T-helper 1 cell treated with Interleukin-12 subunit alpha and Interleukin-12 subunit beta and Interleukin-4 antibody, amounts not matched to agents 30 ng/mL and 1 ng/mL, for 36 hours (primary cell): ENCODE data around the gene MTFR1L. TPM values are rescaled to one million over a fixed set of nuclear protein-coding genes. Genes with fewer than 3 reads are reported as not detected.

ENCODE experiments used
- intact Hi-C: fragments of 100-400 bp; cut with micrococcal nuclease; formaldehyde crosslinking; loops from one replicate; pipeline ENCODE4 v1.15.1; 2024
- total RNA-seq: library from RNA; stranded (reverse); gene quantifications from 2 replicates; pipeline ENCODE4 v1.2.3, GENCODE V29; 2022

The MTFR1L gene
- total RNA-seq, 1 donor from 2014 or later, result 32.5 TPM

GRCh38 chr1:25787760-25788166 is 32.0 kb upstream of the MTFR1L start:
- intact Hi-C loops, result no loop called here

GRCh38 chr1:25790472-25790871 is 29.3 kb upstream of the MTFR1L start:
- intact Hi-C loops, result no loop called here

GRCh38 chr1:25792115-25792514 is 27.6 kb upstream of the MTFR1L start:
- intact Hi-C loops, result no loop called here

- intact Hi-C loops, result no loop called here
Observed at GRCh38 chr1:25793585-25794170, 26.1 kb upstream of the MTFR1L start.

- intact Hi-C loops, result no loop called here
Observed at GRCh38 chr1:25794325-25794724, 25.4 kb upstream of the MTFR1L start.

GRCh38 chr1:25795211-25795610 is 24.5 kb upstream of the MTFR1L start:
- intact Hi-C loops, result loop anchor here (5.0 kb wide), 3 partner anchors 93 to 253 kb away; partner anchors contain the start of gene LDLRAP1

- intact Hi-C loops, result loop anchor here (1.0 to 5.0 kb wide), 7 partner anchors 21 to 275 kb away; partner anchors contain the start of gene LDLRAP1
Observed at GRCh38 chr1:25795946-25796810, 23.6 kb upstream of the MTFR1L start.

GRCh38 chr1:25796811-25797458 is 22.8 kb upstream of the MTFR1L start:
- intact Hi-C loops, result loop anchor here (1.0 to 5.0 kb wide), 7 partner anchors 22 to 276 kb away; partner anchors contain the start of gene LDLRAP1

- intact Hi-C loops, result loop anchor here (2.0 to 5.0 kb wide), 6 partner anchors 23 to 277 kb away; partner anchors contain the start of gene LDLRAP1
Observed at GRCh38 chr1:25797939-25798338, 21.8 kb upstream of the MTFR1L start.

GRCh38 chr1:25798666-25799351 is 20.9 kb upstream of the MTFR1L start:
- intact Hi-C loops, result loop anchor here (5.0 kb wide), 3 partner anchors 97 to 257 kb away; partner anchors contain the start of gene LDLRAP1

- intact Hi-C loops, result loop anchor here (5.0 kb wide), 3 partner anchors 97 to 257 kb away; partner anchors contain the start of gene LDLRAP1
Observed at GRCh38 chr1:25799352-25799934, 20.3 kb upstream of the MTFR1L start.

GRCh38 chr1:25799935-25800702 is 19.6 kb upstream of the MTFR1L start, which contains the start of gene SELENON:
TSS of gene SELENON (plus strand) at chr1:25800193. CDS start at chr1:25800231, 38 bp downstream.
- intact Hi-C loops, result loop anchor here (5.0 kb wide), 3 partner anchors 98 to 258 kb away; partner anchors contain the start of gene LDLRAP1

GRCh38 chr1:25800703-25801377 is 18.9 kb upstream of the MTFR1L start:
- intact Hi-C loops, result no loop called here

- intact Hi-C loops, result no loop called here
Observed at GRCh38 chr1:25802915-25803314, 16.8 kb upstream of the MTFR1L start.

GRCh38 chr1:25803368-25803767 is 16.4 kb upstream of the MTFR1L start:
- intact Hi-C loops, result no loop called here

GRCh38 chr1:25804244-25804963 is 15.3 kb upstream of the MTFR1L start:
- intact Hi-C loops, result no loop called here

- intact Hi-C loops, result no loop called here
Observed at GRCh38 chr1:25804964-25805862, 14.5 kb upstream of the MTFR1L start.

GRCh38 chr1:25805863-25806225 is 13.9 kb upstream of the MTFR1L start:
- intact Hi-C loops, result no loop called here
